AG10803 (cell line): ENCODE data around the gene COL1A2.

Source experiments
- DNase-seq: peaks from one replicate; pipeline ENCODE4 v3.0.0; 2010; ENCODE audit warnings: low read depth
- H3K4me3 ChIP-seq: 2 replicates; pipeline ENCODE4 v1.5.1; 2011; ENCODE audit warnings: mild to moderate bottlenecking, low read length, control low read depth
- CTCF ChIP-seq: conservative IDR thresholded peaks from 2 replicates; pipeline ENCODE4 v1.5.1; 2011; ENCODE audit warnings: mild to moderate bottlenecking, low read length, control low read depth, inconsistent platforms

Gene COL1A2

GRCh38 chr7:94394437-94395140 is at the start of gene COL1A2:
COL1A2 (plus strand) TSS chr7:94394895; CDS start chr7:94395032, 137 bp downstream.
- peak within 1 kb of the TSS; percentile 96 for H3K4me3 ChIP-seq
- DNase-seq = peak; percentile 100
- no peak for TF ChIP-seq CTCF

GRCh38 chr7:94345907-94346306 is 48.8 kb upstream of the COL1A2 start:
- H3K4me3 ChIP-seq = no peak overlapping the region
- no peak for DNase-seq
- TF ChIP-seq CTCF = no peak

GRCh38 chr7:94348142-94348541 is 46.6 kb upstream of the COL1A2 start:
- peak; percentile 99 for DNase-seq

GRCh38 chr7:94350734-94351133 is 44.0 kb upstream of the COL1A2 start:
- H3K4me3 ChIP-seq = no peak overlapping the region
- no peak for DNase-seq
- TF ChIP-seq CTCF = no peak

More at GRCh38 chr7:94348142-94348541, 46.6 kb upstream of the COL1A2 start:
- peak overlapping the region; percentile 17; the same call in 1 of the 2 replicates for H3K4me3 ChIP-seq
- TF ChIP-seq CTCF = no peak

GRCh38 chr7:94351703-94352102 is 43.0 kb upstream of the COL1A2 start:
- DNase-seq = no peak
- TF ChIP-seq CTCF = no peak
- no peak overlapping the region for H3K4me3 ChIP-seq

- no peak for DNase-seq
- TF ChIP-seq CTCF = no peak
- H3K4me3 ChIP-seq = no peak overlapping the region
Observed at GRCh38 chr7:94352887-94353286, 41.8 kb upstream of the COL1A2 start.

- no peak overlapping the region for H3K4me3 ChIP-seq
- no peak for TF ChIP-seq CTCF
- DNase-seq = no peak
Observed at GRCh38 chr7:94354953-94355352, 39.7 kb upstream of the COL1A2 start.
